GM23248 (cell line): ENCODE measurements around the gene UST.

Experiments
- EZH2 ChIP-seq: fragments of 200-600 bp; sonication (generic); IDR thresholded peaks from 2 replicates; pipeline ENCODE4 v1.6.1; 2018; ENCODE audit warnings: antibody characterized with exemption, mild to moderate bottlenecking; ENCODE audit not compliant: insufficient read depth, poor library complexity, severe bottlenecking
- EZH2phosphoT487 ChIP-seq: fragments of 200-600 bp; sonication (generic); IDR thresholded peaks from 2 replicates; pipeline ENCODE4 v1.6.1; 2018; ENCODE audit warnings: antibody characterized with exemption, moderate library complexity, mild to moderate bottlenecking, low read depth; ENCODE audit not compliant: insufficient read depth

- TF ChIP-seq EZH2phosphoT487 (no peak), EZH2 (no peak)
Observed at GRCh38 chr6:148701375-148701774, 45.5 kb upstream of the UST start.
